ENCODE results near the gene POTEJ. TPM values are rescaled to one million over a fixed set of nuclear protein-coding genes. Genes with fewer than 3 reads are reported as not detected.

Gene POTEJ
- total RNA-seq, 1 donor from 2014 or later: not detected

Other genes starting within 250 kb of the POTEJ start
- gene POTEI, start 102.1 kb upstream of the POTEJ start, total RNA-seq: not detected in 2 replicates
- gene CFC1B, start 90.2 kb upstream of the POTEJ start, total RNA-seq: not detected in 2 replicates
- gene CFC1, start 11.9 kb upstream of the POTEJ start, total RNA-seq: not detected in 2 replicates
- gene GPR148, start 117.6 kb downstream of the POTEJ start, total RNA-seq: not detected in 2 replicates
- gene AMER3, start 144.1 kb downstream of the POTEJ start, total RNA-seq: not detected in 2 replicates
- gene ARHGEF4, start 225.5 kb downstream of the POTEJ start, total RNA-seq: 0.86 and 1.1 TPM in 2 replicates

All from myocyte (in vitro differentiated cells).